ENCODE data around the gene SCGB3A1.

Gene SCGB3A1

GRCh38 chr5:180563994-180564393, 27.3 kb downstream of the SCGB3A1 start:
- TF ChIP-seq EP300 (IDR thresholded peaks at IDR 0.05; ENCODE audit: borderline replicate concordance), result no peak
- TF ChIP-seq FOXM1 (IDR thresholded peaks at IDR 0.05; ENCODE audit: borderline replicate concordance, low read depth), result no peak
- no peak for TF ChIP-seq TAF1 (IDR thresholded peaks at IDR 0.05; ENCODE audit: low read depth)
- TF ChIP-seq MAX (IDR thresholded peaks at IDR 0.05), result no peak
- TF ChIP-seq USF1 (IDR thresholded peaks at IDR 0.05), result no peak
- TF ChIP-seq ZBTB7A (IDR thresholded peaks at IDR 0.05; ENCODE audit: low read depth), result no peak
- no peak for TF ChIP-seq TEAD4 (IDR thresholded peaks at IDR 0.05)
- TF ChIP-seq CEBPB (IDR thresholded peaks at IDR 0.05), result no peak
- TF ChIP-seq RAD21 (IDR thresholded peaks at IDR 0.05; ENCODE audit: low read depth), result no peak
- TF ChIP-seq REST (IDR thresholded peaks at IDR 0.05; ENCODE audit: low read depth), result no peak
- TF ChIP-seq EGR1 (IDR thresholded peaks at IDR 0.05), result no peak
- TF ChIP-seq NFIC (IDR thresholded peaks at IDR 0.05), result no peak

- no peak for TF ChIP-seq EGR1 (IDR thresholded peaks at IDR 0.05)
- no peak for TF ChIP-seq TEAD4 (IDR thresholded peaks at IDR 0.05)
- no peak for TF ChIP-seq EP300 (IDR thresholded peaks at IDR 0.05; ENCODE audit: borderline replicate concordance)
- no peak for TF ChIP-seq CREB1 (IDR thresholded peaks at IDR 0.05; ENCODE audit: low read depth)
- no peak for TF ChIP-seq FOXM1 (IDR thresholded peaks at IDR 0.05; ENCODE audit: borderline replicate concordance, low read depth)
- TF ChIP-seq RAD21 (IDR thresholded peaks at IDR 0.05; ENCODE audit: low read depth), result no peak
- no peak for TF ChIP-seq NFIC (IDR thresholded peaks at IDR 0.05)
- no peak for TF ChIP-seq TAF1 (IDR thresholded peaks at IDR 0.05; ENCODE audit: low read depth)
- no peak for TF ChIP-seq CEBPB (IDR thresholded peaks at IDR 0.05)
- TF ChIP-seq ZBTB7A (IDR thresholded peaks at IDR 0.05; ENCODE audit: low read depth), result no peak
Observed at GRCh38 chr5:180558232-180558631, 33.1 kb downstream of the SCGB3A1 start.

- no peak for TF ChIP-seq TEAD4 (IDR thresholded peaks at IDR 0.05)
- no peak for TF ChIP-seq USF1 (IDR thresholded peaks at IDR 0.05)
- no peak for TF ChIP-seq FOXM1 (IDR thresholded peaks at IDR 0.05; ENCODE audit: borderline replicate concordance, low read depth)
- TF ChIP-seq EP300 (IDR thresholded peaks at IDR 0.05; ENCODE audit: borderline replicate concordance), result no peak
- no peak for TF ChIP-seq TAF1 (IDR thresholded peaks at IDR 0.05; ENCODE audit: low read depth)
- TF ChIP-seq NFIC (IDR thresholded peaks at IDR 0.05), result no peak
- no peak for TF ChIP-seq TCF12 (IDR thresholded peaks at IDR 0.05; ENCODE audit: low read depth)
- no peak for TF ChIP-seq CREB1 (IDR thresholded peaks at IDR 0.05; ENCODE audit: low read depth)
- TF ChIP-seq MAX (IDR thresholded peaks at IDR 0.05), result no peak
Observed at GRCh38 chr5:180557217-180557809, 34.0 kb downstream of the SCGB3A1 start.

- TF ChIP-seq REST (IDR thresholded peaks at IDR 0.05; ENCODE audit: low read depth) (no peak), RAD21 (IDR thresholded peaks at IDR 0.05; ENCODE audit: low read depth) (no peak), YY1 (IDR thresholded peaks at IDR 0.05; ENCODE audit: low read depth) (no peak), MAX (IDR thresholded peaks at IDR 0.05) (no peak), CEBPB (IDR thresholded peaks at IDR 0.05) (no peak), EGR1 (IDR thresholded peaks at IDR 0.05) (no peak), TEAD4 (IDR thresholded peaks at IDR 0.05) (no peak), CREB1 (IDR thresholded peaks at IDR 0.05; ENCODE audit: low read depth) (no peak), EP300 (IDR thresholded peaks at IDR 0.05; ENCODE audit: borderline replicate concordance) (no peak), TCF12 (IDR thresholded peaks at IDR 0.05; ENCODE audit: low read depth) (no peak), NFIC (IDR thresholded peaks at IDR 0.05) (no peak)
Observed at GRCh38 chr5:180555168-180555921, 36.0 kb downstream of the SCGB3A1 start.

- no peak for TF ChIP-seq TCF12 (IDR thresholded peaks at IDR 0.05; ENCODE audit: low read depth)
- TF ChIP-seq ZBTB7A (IDR thresholded peaks at IDR 0.05; ENCODE audit: low read depth), result no peak
- TF ChIP-seq EGR1 (IDR thresholded peaks at IDR 0.05), result no peak
- no peak for TF ChIP-seq TAF1 (IDR thresholded peaks at IDR 0.05; ENCODE audit: low read depth)
- TF ChIP-seq REST (IDR thresholded peaks at IDR 0.05; ENCODE audit: low read depth), result no peak
- no peak for TF ChIP-seq TEAD4 (IDR thresholded peaks at IDR 0.05)
- no peak for TF ChIP-seq CREB1 (IDR thresholded peaks at IDR 0.05; ENCODE audit: low read depth)
- TF ChIP-seq USF1 (IDR thresholded peaks at IDR 0.05), result no peak
- TF ChIP-seq MAX (IDR thresholded peaks at IDR 0.05), result no peak
- TF ChIP-seq FOXM1 (IDR thresholded peaks at IDR 0.05; ENCODE audit: borderline replicate concordance, low read depth), result no peak
- TF ChIP-seq NFIC (IDR thresholded peaks at IDR 0.05), result no peak
Observed at GRCh38 chr5:180553530-180553929, 37.8 kb downstream of the SCGB3A1 start.

Measured in Ishikawa (cell line).